Measurements from ENCODE around the gene MUC5B.

GRCh38 chr11:1208144-1208393, 14.8 kb upstream of the MUC5B start:
- no peak for TF ChIP-seq POLR2A (IDR thresholded peaks at IDR 0.05)
- TF ChIP-seq CTCF (IDR thresholded peaks at IDR 0.05), result no peak
- no peak for TF ChIP-seq EP300 (IDR thresholded peaks at IDR 0.05)

All from ovary (tissue), 3 donors.